PC-9 (cell line): ENCODE results near the gene GMNC. TPM values are rescaled to one million over a fixed set of nuclear protein-coding genes. Genes with fewer than 3 reads are reported as not detected.

Experiments
- Bru-seq: library from RNA; stranded (reverse); fragments of 400-500 nt; gene quantifications from one replicate; lab custom pipeline; 2021; lab: Mats Ljungman, UMichigan
- BruChase-seq, 2 experiments: library from RNA; stranded (reverse); fragments of 400-500 nt; gene quantifications; one replicate each; lab custom pipeline; 2021; lab: Mats Ljungman, UMichigan
- BruUV-seq: library from RNA; stranded (reverse); fragments of 400-500 nt; replicated peaks from 2 replicates; lab custom pipeline; 2021; lab: Mats Ljungman, UMichigan
- CTCF ChIA-PET: fragments of 300-600 bp; sonication (Branson Sonifier 250); formaldehyde crosslinking; loops from one replicate; lab custom pipeline; 2022; ENCODE audit warnings: antibody characterized with exemption; lab: Charles Lee
- POLR2A ChIA-PET: fragments of 300-600 bp; sonication (Branson Sonifier 250); formaldehyde crosslinking; loops from one replicate; lab custom pipeline; 2022; ENCODE audit warnings: antibody characterized with exemption; ENCODE audit not compliant: unreplicated experiment; lab: Charles Lee
- DNase-seq, 2 experiments: peaks; one replicate each; pipeline versions ENCODE4 v3.0.0 to v3.0.0-alpha.2; 2015 to 2022; ENCODE audit warnings: mixed read lengths in 1 of 2
- H2AFZ ChIP-seq: fragments of 200-600 bp; sonication (generic); 2 replicates; pipeline ENCODE4 v1.8.1; 2017; ENCODE audit warnings: antibody characterized with exemption
- H3F3A ChIP-seq: fragments of 200-600 bp; sonication (generic); 2 replicates; pipeline ENCODE4 v1.8.1; 2017; ENCODE audit warnings: antibody characterized with exemption, mild to moderate bottlenecking, low read depth; ENCODE audit not compliant: insufficient read depth
- H3K27ac ChIP-seq: fragments of 200-600 bp; sonication (generic); 2 replicates; pipeline ENCODE4 v1.6.1; 2016; ENCODE audit warnings: mixed run types
- H3K27me3 ChIP-seq: fragments of 200-600 bp; sonication (generic); 2 replicates; pipeline ENCODE4 v1.6.1; 2016; ENCODE audit warnings: low read depth, mixed run types; ENCODE audit not compliant: insufficient read depth
- H3K36me3 ChIP-seq: fragments of 200-600 bp; sonication (generic); 2 replicates; pipeline ENCODE4 v1.6.1; 2016; ENCODE audit warnings: low read depth, mixed run types
- H3K4me1 ChIP-seq: fragments of 200-600 bp; sonication (generic); replicated peaks from 2 replicates; pipeline ENCODE4 v1.6.1; 2016; ENCODE audit warnings: mixed run types; ENCODE audit not compliant: insufficient read depth
- H3K4me2 ChIP-seq: fragments of 200-600 bp; sonication (generic); 2 replicates; pipeline ENCODE4 v1.6.1; 2017; ENCODE audit warnings: mixed run types
- H3K4me3 ChIP-seq: fragments of 200-600 bp; sonication (generic); 2 replicates; pipeline ENCODE4 v1.6.1; 2016; ENCODE audit warnings: mixed run types
- H3K79me2 ChIP-seq: fragments of 200-600 bp; sonication (generic); 2 replicates; pipeline ENCODE4 v1.6.1; 2017; ENCODE audit warnings: low read depth, mixed run types
- H3K9me2 ChIP-seq: fragments of 200-600 bp; sonication (generic); 2 replicates; pipeline ENCODE4 v1.8.1; 2017; ENCODE audit warnings: mild to moderate bottlenecking; ENCODE audit not compliant: insufficient read depth
- H3K9me3 ChIP-seq: fragments of 200-600 bp; sonication (generic); 2 replicates; pipeline ENCODE4 v1.8.1; 2016; ENCODE audit warnings: low read depth; ENCODE audit not compliant: insufficient read depth
- H4K20me1 ChIP-seq: fragments of 200-600 bp; sonication (generic); 2 replicates; pipeline ENCODE4 v1.8.1; 2017; ENCODE audit not compliant: insufficient read depth
- EZH2 ChIP-seq: fragments of 200-600 bp; sonication (generic); IDR thresholded peaks from 2 replicates; pipeline ENCODE4 v1.8.0; 2017; ENCODE audit warnings: antibody characterized with exemption, low read depth
- intact Hi-C: fragments of 100-400 bp; cut with micrococcal nuclease; formaldehyde crosslinking; loops from one replicate; pipeline ENCODE4 v1.10.0; 2022; ENCODE audit not compliant: unreplicated experiment
- long read RNA-seq: library from polyadenylated mRNA; stranded (forward); transcript quantifications from one replicate; pipeline ENCODE4 v2.0.0, GENCODE V29; 2022
- total RNA-seq: library from RNA; stranded (reverse); gene quantifications from 2 replicates; pipeline ENCODE4 v1.2.3, GENCODE V29; 2021
- TF ChIP-seq, protein P1 (sequence below): fragments of 200-600 bp; sonication (generic); conservative IDR thresholded peaks from 2 replicates; pipeline ENCODE4 v1.6.1; 2017; ENCODE audit warnings: mixed run types, antibody characterized with exemption, mild to moderate bottlenecking, moderate library complexity

GMNC gene
- not detected in 2 replicates for total RNA-seq
- percentile 9 among the genes with signal in this experiment for Bru-seq, nascent RNA
- BruChase-seq, experiment 1, labeled RNA remaining after a 2-hour chase = percentile 6 among the genes with signal in this experiment
- percentile 14 among the genes with signal in this experiment for BruChase-seq, experiment 2, labeled RNA remaining after a 6-hour chase
- long read RNA-seq = 0 reads

GRCh38 chr3:190862209-190863118 is at the start of gene GMNC:
Gene GMNC, minus strand, starts transcription at chr3:190862694. Its CDS starts 79 bp downstream, at chr3:190862615.
- Histone ChIP-seq H3K9me2 (no peaks in the 10 kb centered on the region; the same call in 1 of the 2 replicates), H3K27ac (no peak within 1 kb of the TSS), H3K4me3 (peak within 1 kb of the TSS; percentile 59), H3K4me2 (peak within 1 kb of the TSS; percentile 73), H3F3A (no peaks in the 10 kb centered on the region), H3K4me1 (peaks cover 4% of the 10 kb centered on the region; the same call in 1 of the 2 replicates), H3K9me3 (no peaks in the 10 kb centered on the region), H4K20me1 (no peaks in the 10 kb centered on the region), H3K79me2 (no peaks in the 10 kb centered on the region), H2AFZ (peak within 1 kb of the TSS; percentile 81), H3K27me3 (no peaks in the 10 kb centered on the region), H3K36me3 (no peaks in the 10 kb centered on the region)
- CTCF ChIA-PET = interaction anchor here (0.6 kb wide), 1 partner anchor 1950 kb away, joined by 4 read pairs; no protein-coding TSS in a partner anchor
- TF ChIP-seq, protein P1, sequence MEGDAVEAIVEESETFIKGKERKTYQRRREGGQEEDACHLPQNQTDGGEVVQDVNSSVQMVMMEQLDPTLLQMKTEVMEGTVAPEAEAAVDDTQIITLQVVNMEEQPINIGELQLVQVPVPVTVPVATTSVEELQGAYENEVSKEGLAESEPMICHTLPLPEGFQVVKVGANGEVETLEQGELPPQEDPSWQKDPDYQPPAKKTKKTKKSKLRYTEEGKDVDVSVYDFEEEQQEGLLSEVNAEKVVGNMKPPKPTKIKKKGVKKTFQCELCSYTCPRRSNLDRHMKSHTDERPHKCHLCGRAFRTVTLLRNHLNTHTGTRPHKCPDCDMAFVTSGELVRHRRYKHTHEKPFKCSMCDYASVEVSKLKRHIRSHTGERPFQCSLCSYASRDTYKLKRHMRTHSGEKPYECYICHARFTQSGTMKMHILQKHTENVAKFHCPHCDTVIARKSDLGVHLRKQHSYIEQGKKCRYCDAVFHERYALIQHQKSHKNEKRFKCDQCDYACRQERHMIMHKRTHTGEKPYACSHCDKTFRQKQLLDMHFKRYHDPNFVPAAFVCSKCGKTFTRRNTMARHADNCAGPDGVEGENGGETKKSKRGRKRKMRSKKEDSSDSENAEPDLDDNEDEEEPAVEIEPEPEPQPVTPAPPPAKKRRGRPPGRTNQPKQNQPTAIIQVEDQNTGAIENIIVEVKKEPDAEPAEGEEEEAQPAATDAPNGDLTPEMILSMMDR = no peak
- TF ChIP-seq EZH2 = no peak
- POLR2A ChIA-PET = interaction anchor here (0.5 to 0.6 kb wide), 4 partner anchors 105 to 706 kb away, joined by 3 to 11 read pairs (median 4); no protein-coding TSS in a partner anchor
- intact Hi-C loops = loop anchor here (1.0 kb wide), 1 partner anchor 161 kb away; no protein-coding TSS in a partner anchor
- DNase-seq = peak; percentile 61 to 85
- no TSS peak for BruUV-seq

- POLR2A ChIA-PET = no interaction called here
- CTCF ChIA-PET = no interaction called here
Measured at GRCh38 chr3:190911382-190911781, 48.9 kb upstream of the GMNC start.

DNA sequence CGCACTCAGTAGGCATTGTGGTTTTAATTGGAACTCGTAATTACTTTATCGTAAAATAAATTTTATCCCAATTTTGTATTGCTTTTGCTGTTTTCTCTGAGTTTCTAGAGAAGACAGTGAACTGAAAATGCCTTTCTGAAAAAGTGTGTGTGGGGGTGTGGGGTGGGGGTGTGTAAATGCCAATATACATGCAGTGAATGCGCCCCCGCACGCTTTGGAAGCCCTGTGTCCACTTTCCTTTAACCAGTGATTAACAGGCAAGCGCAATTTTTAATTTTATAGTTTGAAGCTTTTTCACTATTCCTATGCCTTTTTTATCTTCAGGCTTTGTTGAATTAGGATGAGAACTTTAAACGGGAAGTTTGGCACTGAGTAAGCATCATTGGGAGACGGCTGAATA is 47.4 kb upstream of the GMNC start:
- ChIA-PET CTCF (no interaction called here), POLR2A (no interaction called here)
- H3F3A ChIP-seq = no peaks in the 10 kb centered on the region
- DNase-seq = no peak
- H4K20me1 ChIP-seq = no peaks in the 10 kb centered on the region
- no peak overlapping the region for H3K4me2 ChIP-seq
- no peak overlapping the region for H3K4me3 ChIP-seq
- no peaks in the 10 kb centered on the region for H3K9me2 ChIP-seq
- no peaks in the 10 kb centered on the region for H3K79me2 ChIP-seq
- intact Hi-C loops = no loop called here
- H3K9me3 ChIP-seq = no peaks in the 10 kb centered on the region
- H3K27ac ChIP-seq = no peak overlapping the region
- no peaks in the 10 kb centered on the region for H3K27me3 ChIP-seq
- no peaks in the 10 kb centered on the region for H3K4me1 ChIP-seq
- no peak overlapping the region for H2AFZ ChIP-seq
- TF ChIP-seq, protein P1 = no peak
- TF ChIP-seq EZH2 = no peak
- no TSS peak for BruUV-seq
- no peaks in the 10 kb centered on the region for H3K36me3 ChIP-seq

More at GRCh38 chr3:190911382-190911781, 48.9 kb upstream of the GMNC start:
- Histone ChIP-seq H3K9me3 (no peaks in the 10 kb centered on the region), H3K36me3 (no peaks in the 10 kb centered on the region), H3K79me2 (no peaks in the 10 kb centered on the region), H2AFZ (no peak overlapping the region), H3K4me1 (no peaks in the 10 kb centered on the region), H3K4me2 (no peak overlapping the region), H4K20me1 (no peaks in the 10 kb centered on the region), H3K4me3 (no peak overlapping the region), H3K27me3 (no peaks in the 10 kb centered on the region), H3F3A (no peaks in the 10 kb centered on the region), H3K27ac (no peak overlapping the region), H3K9me2 (0 out of 2 replicates have a peak, but pooled peaks cover 5% of the 10 kb centered on the region)
- DNase-seq = no peak
- no TSS peak for BruUV-seq
- intact Hi-C loops = no loop called here
- no peak for TF ChIP-seq EZH2
- TF ChIP-seq, protein P1 = no peak
